ENCODE data around the gene ADAMTSL2.

ADAMTSL2 gene

GRCh38 chr9:133518706-133519449 lies 15.6 kb upstream of the ADAMTSL2 start:
- no peak for DNase-seq

GRCh38 chr9:133519693-133520092 lies 14.8 kb upstream of the ADAMTSL2 start:
- DNase-seq: no peak

GRCh38 chr9:133520121-133520835 lies 14.2 kb upstream of the ADAMTSL2 start:
- no peak for DNase-seq

- DNase-seq: no peak
Observed at GRCh38 chr9:133521122-133522072, 13.1 kb upstream of the ADAMTSL2 start.

GRCh38 chr9:133522073-133522910 lies 12.2 kb upstream of the ADAMTSL2 start:
- no peak for DNase-seq

GRCh38 chr9:133523106-133523505 lies 11.4 kb upstream of the ADAMTSL2 start:
- DNase-seq: no peak

DNA sequence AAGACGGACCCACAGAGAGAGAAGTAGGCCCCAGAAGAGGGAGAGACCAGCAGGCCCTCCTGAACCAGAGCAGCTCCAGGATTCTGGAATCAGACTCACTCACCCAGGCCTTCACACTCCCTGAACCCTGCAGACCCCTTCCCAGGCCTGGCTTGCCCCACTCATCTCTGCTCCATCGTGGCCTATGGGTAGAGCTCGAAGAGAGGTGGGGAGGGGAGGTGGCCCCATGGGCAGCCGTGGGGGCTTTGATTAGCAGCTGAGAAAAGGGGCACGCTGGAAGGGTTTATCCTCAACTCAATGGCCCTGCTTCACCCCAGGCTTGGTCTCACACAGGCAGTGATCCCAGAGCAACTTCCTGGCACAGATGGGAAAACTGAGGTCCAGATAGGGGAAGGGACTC lies 10.4 kb upstream of the ADAMTSL2 start:
- no peak for DNase-seq

DNA sequence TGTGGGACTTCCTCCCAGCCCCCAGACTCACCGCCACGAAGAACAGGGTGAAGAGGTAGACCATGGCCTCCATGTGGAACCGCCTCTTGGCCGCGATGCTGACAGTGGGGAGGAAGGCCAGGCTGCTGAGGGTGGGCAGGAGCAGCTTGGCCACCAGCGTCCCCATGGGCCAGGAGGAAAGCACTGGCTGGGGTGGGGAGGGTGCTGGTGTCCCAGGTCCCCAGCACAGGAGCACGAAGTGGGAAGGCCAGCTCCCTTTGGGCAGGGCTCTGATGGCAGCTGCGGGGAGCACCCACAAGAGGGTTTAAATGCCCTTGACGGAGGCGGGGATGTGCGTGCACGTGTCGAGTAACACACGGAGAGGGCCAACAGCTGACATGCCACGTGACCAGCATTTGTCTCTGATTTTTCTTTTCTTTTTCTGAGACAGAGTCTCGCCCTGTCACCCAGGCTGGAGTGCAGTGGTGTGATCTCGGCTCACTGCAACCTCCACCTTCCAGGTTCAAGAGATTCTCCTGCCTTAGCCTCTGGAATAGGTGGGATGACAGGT lies 9.8 kb upstream of the ADAMTSL2 start, which contains the start of gene MYMK:
Gene MYMK, minus strand, starts transcription at position 281 of the 550 bp plus-strand sequence. Its CDS starts 115 bp downstream, at position 166.
- DNase-seq: no peak

- DNase-seq: no peak
Observed at GRCh38 chr9:133525677-133526076, 8.8 kb upstream of the ADAMTSL2 start.

- no peak for DNase-seq
Observed at GRCh38 chr9:133526721-133527321, 7.7 kb upstream of the ADAMTSL2 start.

GRCh38 chr9:133527444-133527920 lies 7.0 kb upstream of the ADAMTSL2 start:
- DNase-seq: no peak

DNA sequence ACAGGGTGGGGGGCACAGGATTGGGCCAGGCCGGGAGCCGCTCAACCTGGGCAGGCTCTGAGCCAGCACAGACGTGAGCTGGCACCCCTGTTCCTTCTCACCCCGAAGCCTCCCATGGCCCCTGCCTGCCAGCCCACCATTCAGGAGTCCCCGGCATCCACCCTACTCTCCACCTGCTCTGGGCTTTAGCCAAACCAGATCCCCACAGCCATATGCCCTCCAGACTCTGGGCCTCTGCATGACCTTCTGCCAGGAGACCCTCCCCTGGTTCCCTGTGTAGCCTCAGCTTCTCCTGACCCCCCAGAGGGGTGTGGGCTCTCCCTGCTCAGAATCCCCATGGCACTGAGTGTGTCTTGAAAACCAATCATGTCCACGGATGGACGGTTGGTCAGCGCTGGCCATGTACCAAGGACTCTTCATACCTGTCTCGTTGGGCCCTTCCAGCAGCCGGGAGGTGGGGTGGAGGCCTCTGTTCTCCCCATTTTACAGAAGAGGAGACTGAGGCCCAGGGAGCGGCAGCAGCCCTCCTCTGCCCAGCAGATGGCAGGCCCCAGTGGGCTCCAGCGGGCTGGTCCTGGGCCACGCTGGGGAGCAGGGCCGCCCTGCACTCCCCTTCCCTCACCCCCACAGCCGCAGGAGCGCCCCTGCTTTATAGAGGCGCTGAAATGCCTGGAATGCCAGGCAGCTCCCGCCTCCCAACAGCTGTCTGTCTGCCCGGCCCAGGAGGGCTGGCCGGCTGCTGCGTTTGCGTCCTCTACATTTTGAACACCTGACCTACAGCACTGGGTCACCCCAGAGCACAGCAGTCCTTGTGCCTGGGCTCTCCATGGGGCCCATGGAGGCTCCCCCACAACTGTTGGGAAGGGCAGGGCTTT lies 6.3 kb upstream of the ADAMTSL2 start:
- DNase-seq: no peak

- DNase-seq: no peak
Observed at GRCh38 chr9:133528876-133529241, 5.6 kb upstream of the ADAMTSL2 start.

GRCh38 chr9:133529457-133529856 lies 5.0 kb upstream of the ADAMTSL2 start:
- no peak for DNase-seq

DNA sequence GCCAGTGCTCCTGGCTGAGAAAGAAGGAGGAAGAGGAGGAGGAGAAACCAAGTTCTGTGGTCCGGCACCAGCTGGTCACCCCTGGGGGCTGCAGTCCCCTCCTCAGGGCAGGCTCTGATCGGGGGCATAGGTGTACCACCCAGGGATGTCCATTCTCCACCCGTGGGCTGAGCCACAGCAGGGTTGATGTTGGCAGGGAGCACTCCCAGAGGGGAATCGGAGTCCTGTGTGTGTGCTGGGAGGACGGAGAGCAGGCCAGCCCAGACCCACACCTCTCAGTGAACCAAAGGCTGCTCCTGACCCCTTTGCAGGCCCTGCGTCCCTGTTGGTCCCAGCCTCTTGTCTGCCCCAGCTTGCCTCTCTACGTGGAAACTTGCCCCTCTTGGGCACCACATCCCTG lies 4.6 kb upstream of the ADAMTSL2 start:
- DNase-seq: no peak

DNA sequence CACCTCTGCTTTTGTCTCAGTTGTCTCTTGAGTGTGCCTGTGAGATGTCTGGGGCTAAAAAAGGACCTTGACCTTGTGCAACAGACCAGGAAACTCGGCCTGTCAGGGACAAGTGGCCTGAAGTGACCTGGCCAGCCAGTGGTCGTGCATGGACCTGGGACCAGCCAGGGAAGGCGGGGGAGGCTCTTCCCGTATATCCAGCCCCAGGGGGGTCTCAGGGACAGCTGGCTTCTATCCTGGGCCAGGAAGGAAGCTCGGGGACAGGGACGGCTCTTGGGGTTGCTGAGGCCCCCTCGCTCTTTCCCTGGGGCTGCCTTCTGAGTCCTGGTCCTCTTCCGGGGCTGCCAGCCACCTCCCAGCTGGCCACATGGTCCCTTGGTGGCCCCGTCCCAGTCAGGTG lies 3.2 kb upstream of the ADAMTSL2 start:
- no peak for DNase-seq

- no peak for DNase-seq
Observed at GRCh38 chr9:133532937-133533668, 1.4 kb upstream of the ADAMTSL2 start.

DNA sequence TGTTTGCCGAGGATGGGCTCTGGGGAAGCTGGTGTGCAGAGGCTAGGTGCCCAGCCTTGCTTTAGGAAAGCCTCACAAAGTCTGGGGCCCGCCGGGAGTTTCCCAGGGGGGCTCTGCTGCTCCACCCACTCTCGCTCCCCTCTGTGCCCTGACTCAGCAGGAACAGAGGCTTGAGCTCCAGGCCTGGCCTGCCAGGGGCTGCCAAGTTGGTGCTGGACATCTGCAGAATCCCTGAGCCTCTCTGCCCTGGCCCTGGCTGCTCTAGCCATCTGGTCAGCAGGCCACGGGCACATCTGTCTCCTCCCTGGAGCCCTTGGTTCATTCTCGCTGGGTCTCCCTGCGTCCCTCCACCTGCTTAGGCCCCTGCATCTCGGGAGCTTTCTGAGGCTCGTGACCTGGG lies 647 bp upstream of the ADAMTSL2 start:
- no peak for DNase-seq

DNA sequence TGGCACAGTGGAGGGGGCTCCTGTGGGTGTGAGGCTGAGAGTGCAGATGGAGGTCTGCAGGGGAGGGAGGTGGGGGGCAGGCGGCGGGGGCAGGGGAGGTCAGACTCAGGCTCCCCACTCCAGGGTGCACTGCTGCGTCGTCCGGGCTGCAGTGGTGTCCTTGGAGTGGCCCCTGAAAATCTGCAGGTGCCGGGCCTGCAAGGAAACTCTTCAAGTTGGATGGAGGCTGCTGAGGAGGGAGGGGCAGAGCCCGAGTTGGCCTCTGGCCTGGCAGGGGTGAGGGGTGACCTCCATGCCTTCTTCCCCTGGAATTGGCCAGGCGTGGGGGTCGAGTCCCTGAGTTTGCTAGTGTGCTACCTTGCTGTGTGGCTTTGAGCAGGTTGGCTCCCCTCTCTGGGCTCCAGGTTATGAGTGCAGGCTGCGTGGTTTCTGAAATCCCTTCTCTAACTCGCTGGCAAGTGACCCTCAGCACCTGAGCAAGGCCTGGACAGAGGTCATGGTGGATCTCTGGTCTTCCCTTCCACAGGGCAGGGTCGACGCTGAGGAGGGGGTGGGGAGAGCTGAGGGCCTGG lies 888 bp downstream of the ADAMTSL2 start:
- no peak for DNase-seq

Measured in DMS 273 treated with DMSO at 0.1 percent for 48 hours (cell line).